Fibroblast of lung (primary cell): Measurements from ENCODE around the gene CHST12.

Source experiments
- CTCF ChIP-seq, 2 donors: IDR thresholded peaks in 1 of 2; conservative IDR thresholded peaks in 1 of 2; 1 replicate in 1 of 2; 2 replicates in 1 of 2; pipeline ENCODE4 v1.5.1; 2011 to 2012; ENCODE audit warnings: low read length in 2 of 2, control low read depth in 1 of 2, inconsistent platforms in 1 of 2, low read depth in 1 of 2, mild to moderate bottlenecking in 1 of 2
- EZH2 ChIP-seq: IDR thresholded peaks from 2 replicates; pipeline ENCODE4 v1.5.1; 2012; ENCODE audit warnings: low read length, control low read depth, mild to moderate bottlenecking; ENCODE audit errors: missing control alignments

GRCh38 chr7:2388637-2388954 lies 14.8 kb upstream of the CHST12 start:
- no peak for TF ChIP-seq CTCF (conservative IDR thresholded peaks at IDR 0.05 in 1 of 2, IDR thresholded peaks at IDR 0.05 in 1 of 2; ENCODE audit: low read depth in 1 of 2, low read length in 2 of 2)
- no peak for TF ChIP-seq EZH2
